Ovary (tissue), 9 donors: Measurements from ENCODE around the gene FKBP4. TPM values are rescaled to one million over a fixed set of nuclear protein-coding genes. Genes with fewer than 3 reads are reported as not detected.

ENCODE experiments used
- DNase-seq, 5 donors: peaks; one replicate each; pipeline ENCODE4 v3.0.0-alpha.2; 2019 to 2020
- H3K27ac ChIP-seq, 2 donors: fragments of 200-600 bp; one replicate each; pipeline versions ENCODE4 v1.5.1 to v1.8.0; 2019 to 2022
- H3K27me3 ChIP-seq: fragments of 200-600 bp; one replicate; pipeline ENCODE4 v1.8.0; 2022
- H3K36me3 ChIP-seq: fragments of 200-600 bp; sonication (generic); one replicate; pipeline ENCODE4 v1.5.1; 2019
- H3K4me1 ChIP-seq: one replicate; pipeline ENCODE4 v1.8.1; 2013; ENCODE audit warnings: mild to moderate bottlenecking, moderate library complexity; ENCODE audit not compliant: insufficient read depth
- H3K4me3 ChIP-seq: fragments of 200-600 bp; sonication (generic); one replicate; pipeline ENCODE4 v1.5.1; 2017
- H3K9me3 ChIP-seq, 2 donors: fragments of 200-600 bp in 1 of 2; sonication (generic) in 1 of 2; one replicate each; pipeline versions ENCODE4 v1.5.1 to v1.8.1; 2013 to 2019; ENCODE audit warnings: mild to moderate bottlenecking in 1 of 2, moderate library complexity in 1 of 2
- CTCF ChIP-seq, 3 donors: fragments of 450-650 bp in 2 of 3; fragments of 200-600 bp in 1 of 3; IDR thresholded peaks; one replicate each; pipeline versions ENCODE4 v1.5.1 to v1.8.0; 2016 to 2022; ENCODE audit warnings: antibody characterized with exemption in 3 of 3, mild to moderate bottlenecking in 1 of 3
- EP300 ChIP-seq: sonication (generic); formaldehyde crosslinking; IDR thresholded peaks from one replicate; pipeline ENCODE4 v1.6.1; 2017; ENCODE audit warnings: antibody characterized with exemption
- POLR2A ChIP-seq: fragments of 450-650 bp; IDR thresholded peaks from one replicate; pipeline ENCODE4 v1.6.1; 2017; ENCODE audit warnings: antibody characterized with exemption, mild to moderate bottlenecking, moderate library complexity
- WGBS, 3 donors: extraction: QIAGEN DNeasy Blood & Tissue Kit in 1 of 3; methylation state at CpG; one replicate each; pipeline versions ENCODE4 v1.1.5 to v1.1.7; 2013 to 2017; 5-methylcytosine and 5-hydroxymethylcytosine counted together
- intact Hi-C, 4 donors: fragments of 100-400 bp; cut with DNase I; formaldehyde crosslinking; loops; one replicate each; pipeline versions ENCODE4 v1.11.0 to v1.15.1; 2022 to 2023
- polyA plus RNA-seq, 2 donors: library from polyadenylated mRNA; stranded (reverse); fragments of 200-250 nt in 1 of 2; fragments of 350-450 nt in 1 of 2; fragmentation: Illumina TruSeq in 1 of 2; extraction: RNeasy Lipid Tissue Mini Kit (QIAGEN cat#74804) in 1 of 2; gene quantifications; one replicate each; pipeline ENCODE4 v1.2.3, GENCODE V29; 2013 to 2014
- total RNA-seq, 7 donors: library from RNA; depleted of rRNA in 2 of 7; stranded (reverse); fragments of >200 nt in 2 of 7; fragmentation: NEBNext Ultra II Directional in 3 of 7; extraction: Animal tissue kit (Norgen Biotek cat#: 25700) in 3 of 7; gene quantifications; one replicate each; pipeline versions ENCODE4 v1.1.0 to v1.2.4, GENCODE V29; 2016 to 2023
- donor health status: DM: no; HTN: no; CAD: no; lungs with moderate emphysema.
- donor health status: DM: no; HTN: no; CAD: no.
- donor health status: Bipolar disorder and iron deficiency.
- donor health status: DM: yes; HTN: yes; CAD: no.
- donor health status: DM: no; HTN: no; CAD: no.
- donor health status: DM: yes; HTN: yes; CAD: no.

The FKBP4 gene
- total and polyA plus RNA-seq, 9 donors: 25.1 to 109 (median 57.5) TPM

- Histone ChIP-seq H3K9me3 (no peaks in the 10 kb centered on the region), H3K36me3 (no peaks in the 10 kb centered on the region), H3K27me3 (no peaks in the 10 kb centered on the region), H3K4me1 (no peaks in the 10 kb centered on the region), H3K27ac (no peak overlapping the region), H3K4me3 (no peak overlapping the region)
- intact Hi-C loops: no loop called here
- DNase-seq: no peak
- TF ChIP-seq POLR2A (no peak), EP300 (no peak), CTCF (IDR thresholded peaks at IDR 0.05) (no peak)
- 51 to 54% (median 51%) methylated on average over 8 of the region's 8 CpGs for WGBS, 3 donors
Measured at GRCh38 chr12:2775431-2775830, 19.3 kb upstream of the FKBP4 start.

- H3K27ac ChIP-seq: no peak overlapping the region
- 81 to 88% (median 84%) methylated on average over 20 of the region's 20 CpGs for WGBS, 3 donors
- intact Hi-C loops: no loop called here
Measured at GRCh38 chr12:2776129-2776806, 18.5 kb upstream of the FKBP4 start.

GRCh38 chr12:2779281-2779680 is 15.5 kb upstream of the FKBP4 start:
- intact Hi-C loops: no loop called here
- no peaks in the 10 kb centered on the region for H3K27me3 ChIP-seq
- H3K4me3 ChIP-seq: no peak overlapping the region
- H3K27ac ChIP-seq: no peak overlapping the region
- TF ChIP-seq CTCF (IDR thresholded peaks at IDR 0.05) (no peak), EP300 (no peak), POLR2A (no peak)
- no peaks in the 10 kb centered on the region for H3K36me3 ChIP-seq
- 79 to 86% (median 84%) methylated on average over 4 of the region's 4 CpGs for WGBS, 3 donors
- no peaks in the 10 kb centered on the region for H3K9me3 ChIP-seq
- no peak for DNase-seq
- H3K4me1 ChIP-seq: no peaks in the 10 kb centered on the region

More at GRCh38 chr12:2776129-2776806, 18.5 kb upstream of the FKBP4 start:
- TF ChIP-seq EP300 (no peak), CTCF (IDR thresholded peaks at IDR 0.05) (no peak), POLR2A (no peak)
- Histone ChIP-seq H3K4me1 (no peaks in the 10 kb centered on the region), H3K36me3 (no peaks in the 10 kb centered on the region), H3K4me3 (no peak overlapping the region), H3K9me3 (no peaks in the 10 kb centered on the region), H3K27me3 (no peaks in the 10 kb centered on the region)
- no peak for DNase-seq

- intact Hi-C loops: no loop called here
- no peaks in the 10 kb centered on the region for H3K4me1 ChIP-seq
- H3K9me3 ChIP-seq: no peaks in the 10 kb centered on the region
- H3K4me3 ChIP-seq: no peak overlapping the region
- no peaks in the 10 kb centered on the region for H3K27me3 ChIP-seq
- peak; percentile 67 to 84 (median 76) for DNase-seq
- WGBS, 3 donors: 8 to 11% (median 11%) methylated on average over 25 of the region's 25 CpGs
- TF ChIP-seq EP300 (no peak), CTCF (IDR thresholded peaks at IDR 0.05) (peak; percentile 73 to 79 (median 73))
- H3K27ac ChIP-seq: no peak overlapping the region
- no peaks in the 10 kb centered on the region for H3K36me3 ChIP-seq
Measured at GRCh38 chr12:2783936-2784600, 10.7 kb upstream of the FKBP4 start.
